Right lobe of liver (tissue), 6 donors: Measurements from ENCODE around the gene SRSF7. TPM values are rescaled to one million over a fixed set of nuclear protein-coding genes. Genes with fewer than 3 reads are reported as not detected.
"Not testable (repeated sequence)": the region's sequence is repeated elsewhere in the genome, so short reads cannot be mapped to it uniquely, and the experiment has no call there.

Source experiments
- ATAC-seq, 4 donors: fragments of 200-7000 bp; cut with Tn5 transposase; one replicate each; pipeline ENCODE4 v1.9.1; 2020; ENCODE audit warnings: mild to moderate bottlenecking in 4 of 4, moderate library complexity in 4 of 4
- DNase-seq, 3 donors: peaks; one replicate each; pipeline ENCODE4 v3.0.0-alpha.2; 2020
- H3K27ac ChIP-seq, 3 donors: fragments of 200-600 bp; one replicate each; pipeline ENCODE4 v1.8.0; 2022
- H3K27me3 ChIP-seq, 2 donors: fragments of 200-600 bp; one replicate each; pipeline ENCODE4 v1.8.0; 2022
- H3K36me3 ChIP-seq, 4 donors: fragments of 200-600 bp; sonication (generic) in 1 of 4; one replicate each; pipeline versions ENCODE4 v1.5.1 to v1.8.0; 2017 to 2022; ENCODE audit warnings: control low read depth in 1 of 4
- H3K4me1 ChIP-seq, 4 donors: fragments of 200-600 bp; sonication (generic) in 1 of 4; one replicate each; pipeline versions ENCODE4 v1.5.1 to v1.8.0; 2017 to 2022; ENCODE audit warnings: control low read depth in 1 of 4
- H3K4me3 ChIP-seq, 3 donors: fragments of 200-600 bp; one replicate each; pipeline ENCODE4 v1.8.0; 2022
- H3K9me3 ChIP-seq, 4 donors: fragments of 200-600 bp; sonication (generic) in 1 of 4; one replicate each; pipeline versions ENCODE4 v1.5.1 to v1.8.0; 2017 to 2022; ENCODE audit warnings: control low read depth in 1 of 4
- CTCF ChIP-seq, 4 donors: fragments of 200-600 bp in 3 of 4; fragments of 450-650 bp in 1 of 4; IDR thresholded peaks; one replicate each; pipeline versions ENCODE4 v1.5.1 to v1.8.0; 2016 to 2022; ENCODE audit warnings: antibody characterized with exemption in 4 of 4, mild to moderate bottlenecking in 2 of 4
- POLR2A ChIP-seq: fragments of 450-650 bp; IDR thresholded peaks from one replicate; pipeline ENCODE4 v1.6.1; 2017; ENCODE audit warnings: antibody characterized with exemption, mild to moderate bottlenecking
- WGBS: methylation state at CpG from one replicate; pipeline ENCODE4 v1.1.6; 2018; ENCODE audit warnings: low coverage, low lambda C conversion rate; ENCODE audit not compliant: insufficient coverage; ENCODE audit errors: missing lambda C conversion rate; 5-methylcytosine and 5-hydroxymethylcytosine counted together
- intact Hi-C, 2 donors: fragments of 100-400 bp; cut with DNase I; formaldehyde crosslinking; loops; one replicate each; pipeline versions ENCODE4 v1.11.2 to v1.14.1; 2022
- total RNA-seq, 6 experiments: library from RNA; depleted of rRNA in 2 of 6; stranded (reverse); fragments of >200 nt in 2 of 6; fragmentation: NEBNext Ultra II Directional in 3 of 6; extraction: Animal tissue kit (Norgen Biotek cat#: 25700) in 3 of 6; gene quantifications; one replicate each; pipeline versions ENCODE4 v1.1.0 to v1.2.4, GENCODE V29; 2016 to 2023
- donor health status: DM: no; HTN: yes; CAD: no.
- donor health status: DM: no; HTN: no; CAD: no.
- donor health status: DM: no; HTN: no; CAD: no.
- donor health status: DM: no; HTN: yes; CAD: no.
- donor health status: DM: no; HTN: yes; CAD: no.

Gene SRSF7
- total RNA-seq, 6 experiments from 2014 or later = 33.5 to 57.4 (median 44.4) TPM

- H3K27ac ChIP-seq = no peak overlapping the region
- no peaks in the 10 kb centered on the region for H3K27me3 ChIP-seq
- WGBS = 100% methylated on average over 4 of the region's 5 CpGs
- H3K4me1 ChIP-seq = peaks cover 0 to 7% (median 0%) of the 10 kb centered on the region in 4 donors
- no peak for ATAC-seq
- DNase-seq = no peak
- no peaks in the 10 kb centered on the region for H3K9me3 ChIP-seq
- H3K4me3 ChIP-seq = no peak overlapping the region
- no peak for TF ChIP-seq CTCF (IDR thresholded peaks at IDR 0.05)
- no peak for TF ChIP-seq POLR2A
- peaks cover 0 to 8% (median 0%) of the 10 kb centered on the region in 4 donors for H3K36me3 ChIP-seq
- intact Hi-C loops = no loop called here
Measured at GRCh38 chr2:38709567-38710194, 41.5 kb downstream of the SRSF7 start.

- DNase-seq (no peak), ATAC-seq (no peak)
- no peak for TF ChIP-seq POLR2A
- TF ChIP-seq CTCF (IDR thresholded peaks at IDR 0.05) = no peak
- no peak overlapping the region for H3K4me3 ChIP-seq
- H3K27ac ChIP-seq = no peak overlapping the region
- peaks cover 0 to 8% (median 0%) of the 10 kb centered on the region in 4 donors for H3K36me3 ChIP-seq
- WGBS = 80% methylated on average over 7 of the region's 12 CpGs
- intact Hi-C loops = no loop called here
- H3K9me3 ChIP-seq = no peaks in the 10 kb centered on the region
- no peaks in the 10 kb centered on the region for H3K27me3 ChIP-seq
- H3K4me1 ChIP-seq = peaks cover 0 to under 1% (median 0%) of the 10 kb centered on the region in 4 donors
Measured at GRCh38 chr2:38708900-38709566, 42.1 kb downstream of the SRSF7 start.

GRCh38 chr2:38708491-38708890 is 42.7 kb downstream of the SRSF7 start:
- WGBS = 82% methylated on average over 9 of the region's 9 CpGs
- intact Hi-C loops, H3K36me3 ChIP-seq, DNase-seq, H3K4me1 ChIP-seq, H3K27me3 ChIP-seq, H3K4me3 ChIP-seq, H3K9me3 ChIP-seq, ATAC-seq, H3K27ac ChIP-seq: not testable (repeated sequence)

- Histone ChIP-seq H3K36me3 (peaks cover 0 to 7% (median 0%) of the 10 kb centered on the region in 4 donors), H3K9me3 (no peaks in the 10 kb centered on the region), H3K4me1 (no peaks in the 10 kb centered on the region), H3K27me3 (no peaks in the 10 kb centered on the region), H3K27ac (no peak overlapping the region), H3K4me3 (no peak overlapping the region)
- intact Hi-C loops = no loop called here
- TF ChIP-seq POLR2A (no peak), CTCF (IDR thresholded peaks at IDR 0.05) (no peak)
- no peak for DNase-seq
- 84% methylated on average over 4 of the region's 6 CpGs for WGBS
- no peak for ATAC-seq
Measured at GRCh38 chr2:38706846-38707345, 44.3 kb downstream of the SRSF7 start.

GRCh38 chr2:38704664-38705063 is 46.5 kb downstream of the SRSF7 start:
- H3K36me3 ChIP-seq = peaks cover 0 to 2% (median 0%) of the 10 kb centered on the region in 4 donors
- no peaks in the 10 kb centered on the region for H3K27me3 ChIP-seq
- WGBS = 100% methylated on average over 2 of the region's 2 CpGs
- no peak for DNase-seq
- H3K4me3 ChIP-seq = no peak overlapping the region
- TF ChIP-seq POLR2A = no peak
- TF ChIP-seq CTCF (IDR thresholded peaks at IDR 0.05) = no peak
- peaks cover 0 to 12% (median 0%) of the 10 kb centered on the region in 4 donors for H3K4me1 ChIP-seq
- H3K9me3 ChIP-seq = no peaks in the 10 kb centered on the region
- intact Hi-C loops = no loop called here
- ATAC-seq = no peak
- no peak overlapping the region for H3K27ac ChIP-seq

GRCh38 chr2:38703336-38703735 is 47.8 kb downstream of the SRSF7 start:
- H3K4me1 ChIP-seq = peaks cover 0 to 12% (median 2%) of the 10 kb centered on the region in 4 donors
- H3K27ac ChIP-seq, intact Hi-C loops, H3K4me3 ChIP-seq, DNase-seq, H3K27me3 ChIP-seq, H3K9me3 ChIP-seq, H3K36me3 ChIP-seq, ATAC-seq: not testable (repeated sequence)
- 100% methylated on average over 5 of the region's 5 CpGs for WGBS
